Body of pancreas (tissue), 4 donors: ENCODE results near the gene HSPA6.
"Not testable (repeated sequence)": the region's sequence is repeated elsewhere in the genome, so short reads cannot be mapped to it uniquely, and the experiment has no call there.

Source experiments
- CTCF ChIP-seq, 7 experiments: fragments of 450-650 bp in 4 of 7; fragments of 200-600 bp in 3 of 7; sonication (generic) in 3 of 7; IDR thresholded peaks; one replicate each; pipeline ENCODE4 v1.5.1; 2016 to 2019; ENCODE audit warnings: antibody characterized with exemption in 7 of 7
- POLR2A ChIP-seq, 3 donors: fragments of 450-650 bp; IDR thresholded peaks; one replicate each; pipeline ENCODE4 v1.6.1; 2016; ENCODE audit warnings: antibody characterized with exemption in 3 of 3, mild to moderate bottlenecking in 2 of 3

DNA sequence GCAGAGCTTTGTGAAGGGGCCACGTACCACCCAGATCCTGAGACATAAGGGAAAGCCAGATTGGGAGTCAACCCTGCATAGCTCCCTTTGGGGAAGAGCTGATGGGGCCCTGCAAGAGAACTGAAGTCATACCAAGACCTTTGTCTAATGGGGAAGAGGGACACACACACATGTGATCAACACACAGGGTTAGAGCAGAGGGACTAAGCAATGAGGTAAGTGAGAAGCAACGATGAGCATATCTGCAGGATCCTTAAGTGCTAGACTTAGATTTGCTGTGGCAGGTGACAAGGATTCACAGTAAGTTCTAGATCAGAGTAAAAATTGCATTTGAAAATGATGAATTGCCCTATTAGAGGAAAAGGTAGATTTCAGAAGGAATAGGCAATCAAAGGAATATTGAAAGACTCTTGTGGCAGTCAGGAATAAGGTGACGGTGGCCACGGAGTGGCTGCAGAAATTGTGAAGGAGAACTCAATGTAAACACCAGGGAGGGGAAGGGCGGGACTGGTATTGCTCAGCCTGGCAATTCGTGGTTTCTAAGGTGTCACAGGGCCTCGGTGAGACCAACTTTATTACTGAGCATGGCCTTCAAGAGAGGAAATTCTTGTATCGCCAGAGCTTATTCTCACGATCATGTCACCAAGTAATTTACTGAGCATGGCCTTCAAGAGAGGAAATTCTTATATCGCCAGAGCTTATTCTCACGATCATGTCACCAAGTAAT is 20.8 kb downstream of the HSPA6 start:
- not testable (repeated sequence) for TF ChIP-seq CTCF, POLR2A (IDR thresholded peaks at IDR 0.05)
